Thyroid gland (tissue), 4 donors: ENCODE data around the gene NKAPD1. TPM values are rescaled to one million over a fixed set of nuclear protein-coding genes. Genes with fewer than 3 reads are reported as not detected.

Experiments
- DNase-seq, 2 donors: peaks; one replicate each; pipeline ENCODE4 v3.0.0-alpha.2; 2019
- H3K27ac ChIP-seq, 3 donors: fragments of 200-600 bp; sonication (generic); 1 replicate in 2 of 3; 2 replicates in 1 of 3; pipeline ENCODE4 v1.5.1; 2016 to 2019; ENCODE audit warnings: mild to moderate bottlenecking in 1 of 3, moderate library complexity in 1 of 3
- H3K27me3 ChIP-seq: fragments of 200-600 bp; sonication (generic); one replicate; pipeline ENCODE4 v1.5.1; 2019
- H3K36me3 ChIP-seq, 2 donors: fragments of 200-600 bp; sonication (generic); one replicate each; pipeline ENCODE4 v1.5.1; 2016 to 2019
- H3K4me1 ChIP-seq, 2 donors: fragments of 200-600 bp; sonication (generic); one replicate each; pipeline ENCODE4 v1.5.1; 2017 to 2019
- H3K4me3 ChIP-seq, 3 donors: fragments of 200-600 bp; sonication (generic); replicated peaks in 1 of 3; 1 replicate in 2 of 3; 2 replicates in 1 of 3; pipeline ENCODE4 v1.5.1; 2016; ENCODE audit warnings: mild to moderate bottlenecking in 1 of 3
- H3K9me3 ChIP-seq: fragments of 200-600 bp; sonication (generic); one replicate; pipeline ENCODE4 v1.5.1; 2017
- CTCF ChIP-seq, 6 experiments: fragments of 200-600 bp in 3 of 6; fragments of 450-650 bp in 3 of 6; sonication (generic) in 3 of 6; IDR thresholded peaks; one replicate each; pipeline ENCODE4 v1.5.1; 2016 to 2019; ENCODE audit warnings: antibody characterized with exemption in 6 of 6, mild to moderate bottlenecking in 2 of 6, inconsistent platforms in 1 of 6, moderate library complexity in 1 of 6
- POLR2A ChIP-seq, 2 donors: fragments of 450-650 bp; IDR thresholded peaks; one replicate each; pipeline ENCODE4 v1.6.1; 2017; ENCODE audit warnings: antibody characterized with exemption in 2 of 2, mild to moderate bottlenecking in 2 of 2, moderate library complexity in 1 of 2
- WGBS, 2 donors: methylation state at CpG; one replicate each; pipeline ENCODE4 v1.1.5; 2017; 5-methylcytosine and 5-hydroxymethylcytosine counted together
- intact Hi-C: fragments of 100-400 bp; cut with DNase I; formaldehyde crosslinking; loops from one replicate; pipeline ENCODE4 v1.15.1; 2023
- total RNA-seq, 4 donors: library from RNA; depleted of rRNA; stranded (reverse); fragments of >200 nt; gene quantifications; one replicate each; pipeline ENCODE4 v1.2.3, GENCODE V29; 2016

Gene NKAPD1
- total RNA-seq, 4 donors from 2014 or later = 13.2 to 20.8 (median 18.8) TPM

- H3K4me1 ChIP-seq = no peaks in the 10 kb centered on the region
- 94 to 97% methylated on average over 6 of the region's 6 CpGs for WGBS, 2 donors
- intact Hi-C loops = no loop called here
- no peak overlapping the region for H3K27ac ChIP-seq
- H3K27me3 ChIP-seq = no peaks in the 10 kb centered on the region
- H3K36me3 ChIP-seq = peaks cover 0 to 3% of the 10 kb centered on the region in 2 donors
- H3K4me3 ChIP-seq = no peak overlapping the region
- H3K9me3 ChIP-seq = no peaks in the 10 kb centered on the region
- no peak for TF ChIP-seq CTCF (IDR thresholded peaks at IDR 0.05)
- no peak for TF ChIP-seq POLR2A (IDR thresholded peaks at IDR 0.05)
- no peak for DNase-seq
Observed at GRCh38 chr11:112103446-112103845, 29.3 kb downstream of the NKAPD1 start.

GRCh38 chr11:112106070-112106469 lies 32.0 kb downstream of the NKAPD1 start:
- TF ChIP-seq POLR2A (IDR thresholded peaks at IDR 0.05) (no peak), CTCF (IDR thresholded peaks at IDR 0.05) (no peak)
- H3K4me1 ChIP-seq = no peaks in the 10 kb centered on the region
- H3K36me3 ChIP-seq = no peaks in the 10 kb centered on the region
- WGBS, 2 donors = 96 to 100% methylated on average over 8 of the region's 8 CpGs
- no peaks in the 10 kb centered on the region for H3K9me3 ChIP-seq
- H3K27ac ChIP-seq = no peak overlapping the region
- intact Hi-C loops = no loop called here
- no peak for DNase-seq
- no peaks in the 10 kb centered on the region for H3K27me3 ChIP-seq
- H3K4me3 ChIP-seq = no peak overlapping the region

GRCh38 chr11:112113539-112114457 lies 39.7 kb downstream of the NKAPD1 start:
- H3K36me3 ChIP-seq = no peaks in the 10 kb centered on the region
- intact Hi-C loops = loop anchor here (5.0 kb wide), 1 partner anchor 169 kb away; no protein-coding TSS in a partner anchor
- no peak for DNase-seq
- H3K27ac ChIP-seq = no peak overlapping the region
- H3K9me3 ChIP-seq = no peaks in the 10 kb centered on the region
- WGBS, 2 donors = 60 to 62% methylated on average over 6 of the region's 6 CpGs
- H3K4me1 ChIP-seq = no peaks in the 10 kb centered on the region
- TF ChIP-seq CTCF (IDR thresholded peaks at IDR 0.05) (peak in 5 of 6 experiments; percentile 41 to 69 (median 53)), POLR2A (IDR thresholded peaks at IDR 0.05) (no peak)
- no peaks in the 10 kb centered on the region for H3K27me3 ChIP-seq
- no peak overlapping the region for H3K4me3 ChIP-seq

- H3K4me3 ChIP-seq = no peak overlapping the region
- no peak for TF ChIP-seq CTCF (IDR thresholded peaks at IDR 0.05)
- no peak for TF ChIP-seq POLR2A (IDR thresholded peaks at IDR 0.05)
- intact Hi-C loops = loop anchor here (5.0 kb wide), 1 partner anchor 168 kb away; no protein-coding TSS in a partner anchor
- no peak for DNase-seq
- no peak overlapping the region for H3K27ac ChIP-seq
- no peaks in the 10 kb centered on the region for H3K27me3 ChIP-seq
- 88 to 92% methylated on average over 2 of the region's 2 CpGs for WGBS, 2 donors
- H3K9me3 ChIP-seq = no peaks in the 10 kb centered on the region
- no peaks in the 10 kb centered on the region for H3K4me1 ChIP-seq
- H3K36me3 ChIP-seq = no peaks in the 10 kb centered on the region
Observed at GRCh38 chr11:112114460-112114859, 40.4 kb downstream of the NKAPD1 start.

- H3K27ac ChIP-seq = no peak overlapping the region
- H3K4me1 ChIP-seq = no peaks in the 10 kb centered on the region
- H3K4me3 ChIP-seq = no peak overlapping the region
- intact Hi-C loops = no loop called here
- H3K9me3 ChIP-seq = no peaks in the 10 kb centered on the region
- 79 to 83% methylated on average over 5 of the region's 5 CpGs for WGBS, 2 donors
- no peak for DNase-seq
- no peaks in the 10 kb centered on the region for H3K36me3 ChIP-seq
- TF ChIP-seq CTCF (IDR thresholded peaks at IDR 0.05) (no peak), POLR2A (IDR thresholded peaks at IDR 0.05) (no peak)
- H3K27me3 ChIP-seq = no peaks in the 10 kb centered on the region
Observed at GRCh38 chr11:112115386-112115785, 41.3 kb downstream of the NKAPD1 start.
